PC-9 (cell line): ENCODE data around the gene CEP78.

Source experiments
- CTCF ChIP-seq: fragments of 200-600 bp; sonication (generic); conservative IDR thresholded peaks from 2 replicates; pipeline ENCODE4 v1.6.1; 2017; ENCODE audit warnings: mixed run types, antibody characterized with exemption, mild to moderate bottlenecking, moderate library complexity
- EZH2 ChIP-seq: fragments of 200-600 bp; sonication (generic); IDR thresholded peaks from 2 replicates; pipeline ENCODE4 v1.8.0; 2017; ENCODE audit warnings: antibody characterized with exemption, low read depth

GRCh38 chr9:78267889-78268288, 32.0 kb downstream of the CEP78 start:
- no peak for TF ChIP-seq CTCF
- TF ChIP-seq EZH2 = no peak
